Activated naive CD8-positive, alpha-beta T cell treated with anti-CD3 and anti-CD28 coated beads, Interleukin-2, amount 50 U/mL, for 16 hours (primary cell): ENCODE measurements around the gene S100A3.
"Not testable (repeated sequence)": the region's sequence is repeated elsewhere in the genome, so short reads cannot be mapped to it uniquely, and the experiment has no call there.

Experiments used
- DNase-seq: peaks from one replicate; pipeline ENCODE4 v3.0.0-alpha.2; 2020; ENCODE audit warnings: low read depth, low spot score

The S100A3 gene

DNA sequence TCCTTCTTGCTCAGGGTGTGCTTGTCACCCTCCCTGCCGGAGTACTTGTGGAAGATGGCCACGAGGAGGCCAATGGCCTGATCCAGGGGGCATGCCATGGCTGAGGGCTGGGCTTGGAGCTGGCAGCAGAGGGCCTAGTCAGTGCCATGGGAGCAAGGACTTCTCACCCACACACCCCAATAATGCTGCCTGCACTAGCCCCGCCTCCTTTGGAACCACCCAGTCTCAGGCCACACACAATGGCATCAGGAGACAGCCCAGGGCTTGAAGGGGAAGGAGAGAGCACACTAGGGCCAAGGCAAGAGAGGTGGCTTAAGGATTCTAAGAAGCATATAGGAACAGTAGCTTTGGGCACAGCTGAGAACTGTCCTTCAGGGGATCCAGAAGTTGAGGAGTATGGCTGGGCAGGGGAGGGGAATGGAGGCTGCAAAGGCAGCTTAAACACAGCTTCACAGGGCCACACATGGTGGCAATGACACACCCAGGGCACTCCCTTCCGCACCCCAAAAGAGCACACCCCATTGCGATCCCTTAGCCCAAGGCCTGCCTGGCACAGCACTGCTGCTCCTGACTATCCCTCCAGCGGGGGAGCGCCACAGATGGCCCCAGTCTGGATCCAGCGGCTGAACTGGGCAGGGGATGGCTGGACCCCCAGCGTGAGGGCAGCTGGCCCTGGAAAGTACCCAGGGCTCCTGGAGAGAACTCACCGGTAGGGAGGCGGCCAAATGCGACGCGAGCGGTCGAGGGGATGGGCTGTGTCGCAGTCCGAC is 13.6 kb downstream of the S100A3 start, which contains the start of gene S100A6:
Gene S100A6 (minus strand): TSS at position 750 of the 770 bp plus-strand sequence. CDS start 652 bp downstream, at position 98.
- no peak for DNase-seq

DNA sequence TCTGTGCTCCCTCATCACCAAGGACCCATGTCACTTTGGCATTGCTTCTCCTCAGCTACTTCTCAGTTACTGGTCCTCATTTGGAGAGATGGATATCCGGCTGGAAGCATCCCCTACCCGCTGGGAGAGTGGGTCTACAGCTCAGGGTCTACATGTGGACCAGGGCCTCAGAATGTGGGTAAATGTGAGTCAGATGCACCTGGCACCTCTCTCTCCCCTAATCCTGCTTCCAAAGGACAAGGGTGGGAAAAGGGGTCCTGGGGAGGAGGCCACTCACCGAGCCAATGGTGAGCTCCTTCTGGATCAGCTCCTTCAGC is 14.2 kb downstream of the S100A3 start:
- no peak for DNase-seq

DNA sequence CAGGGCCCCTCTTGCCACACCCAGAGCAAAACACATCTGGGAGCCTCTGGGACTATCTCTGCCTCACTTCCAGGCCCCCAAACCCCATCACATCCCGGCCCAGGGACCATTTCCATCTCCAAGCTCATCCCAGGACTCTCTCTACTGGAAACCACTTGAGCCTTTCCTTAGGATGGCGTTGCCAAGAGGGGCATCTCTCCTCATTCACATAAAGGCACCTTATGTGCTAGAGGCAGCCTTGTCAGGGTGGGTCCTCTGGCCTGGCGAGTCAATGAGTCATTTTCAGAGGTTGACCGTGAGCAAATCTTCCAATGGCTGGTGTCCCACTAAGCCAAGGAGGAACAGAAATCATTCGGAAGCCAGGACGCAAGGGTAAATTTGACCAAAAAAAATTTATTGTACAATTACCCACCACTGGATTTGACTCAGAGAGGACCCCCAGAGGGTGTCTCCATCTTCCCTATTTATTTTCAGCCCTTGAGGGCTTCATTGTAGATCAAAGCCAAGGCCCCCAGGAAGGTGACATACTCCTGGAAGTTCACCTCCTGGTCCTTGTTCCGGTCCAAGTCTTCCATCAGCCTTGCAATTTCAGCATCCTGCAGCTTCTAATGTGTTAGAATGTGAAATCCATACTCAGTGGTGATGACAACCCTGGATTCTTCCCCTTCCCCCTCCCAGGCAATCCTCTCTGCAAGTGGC is 14.7 kb downstream of the S100A3 start:
- no peak for DNase-seq

DNA sequence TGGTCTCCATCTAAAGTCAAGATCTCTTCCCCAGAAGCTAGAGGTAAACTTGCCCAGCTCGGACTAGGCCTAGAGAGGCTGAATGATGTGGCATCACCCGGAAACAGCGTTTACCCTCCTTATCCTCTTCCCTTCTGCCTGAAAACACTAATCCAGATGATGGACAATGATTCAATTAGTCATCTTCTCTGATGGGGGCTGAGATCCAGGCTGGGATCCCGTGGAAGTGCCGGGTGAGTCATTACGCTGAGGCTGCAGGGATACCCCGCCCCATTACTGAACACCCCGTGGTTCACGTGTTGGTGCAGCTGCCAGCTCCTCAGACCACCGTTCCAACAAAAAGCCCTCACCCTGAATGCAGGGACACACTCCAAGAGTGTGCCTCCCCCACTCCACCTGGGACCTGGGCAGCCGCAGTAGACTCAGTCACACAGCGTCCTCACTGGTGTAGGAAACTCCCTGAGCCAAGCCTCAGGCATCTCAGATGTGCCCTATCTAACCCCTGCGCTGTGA is 15.3 kb downstream of the S100A3 start:
- no peak for DNase-seq

DNA sequence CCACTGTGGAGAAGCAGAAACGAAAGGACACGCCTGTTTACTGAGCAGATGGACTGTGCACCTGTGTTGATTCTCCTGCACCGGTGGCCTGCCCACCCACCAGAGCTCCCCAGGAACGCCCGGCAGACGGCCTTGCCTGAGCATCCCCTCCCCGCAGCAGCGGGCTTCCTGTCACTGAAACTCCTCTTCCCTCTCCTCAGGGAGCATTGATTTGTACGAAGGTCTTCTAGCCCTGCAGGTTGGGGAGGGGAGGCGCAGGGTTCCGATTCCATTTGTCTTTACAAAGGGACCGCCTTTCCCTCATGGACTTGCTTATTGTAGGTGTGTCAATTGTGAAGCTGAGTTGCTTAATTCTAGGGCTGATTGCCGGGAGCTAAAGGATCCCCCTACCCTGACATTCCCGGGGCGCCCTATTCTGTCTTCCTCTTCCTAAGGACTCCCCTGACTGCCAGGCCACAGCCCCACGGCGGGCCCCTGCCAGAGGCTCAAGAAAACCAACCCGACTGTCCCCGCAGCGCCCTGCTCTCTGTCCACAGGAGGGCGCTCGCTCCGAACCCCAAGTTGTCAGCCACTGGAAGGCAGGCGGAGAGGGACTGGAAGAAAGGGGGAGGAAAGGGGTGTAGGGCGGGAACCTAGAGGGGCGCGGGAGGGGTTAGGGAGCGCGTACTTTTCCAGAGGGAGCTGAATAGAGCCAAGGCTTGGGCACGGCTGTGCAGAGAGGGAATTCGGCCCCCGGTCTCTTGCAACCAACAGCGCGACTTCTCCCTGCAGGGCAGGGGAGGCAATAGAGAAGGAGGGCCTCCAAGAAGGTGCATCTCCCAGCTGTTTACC is 16.1 kb downstream of the S100A3 start:
- DNase-seq: peak; percentile 27

DNA sequence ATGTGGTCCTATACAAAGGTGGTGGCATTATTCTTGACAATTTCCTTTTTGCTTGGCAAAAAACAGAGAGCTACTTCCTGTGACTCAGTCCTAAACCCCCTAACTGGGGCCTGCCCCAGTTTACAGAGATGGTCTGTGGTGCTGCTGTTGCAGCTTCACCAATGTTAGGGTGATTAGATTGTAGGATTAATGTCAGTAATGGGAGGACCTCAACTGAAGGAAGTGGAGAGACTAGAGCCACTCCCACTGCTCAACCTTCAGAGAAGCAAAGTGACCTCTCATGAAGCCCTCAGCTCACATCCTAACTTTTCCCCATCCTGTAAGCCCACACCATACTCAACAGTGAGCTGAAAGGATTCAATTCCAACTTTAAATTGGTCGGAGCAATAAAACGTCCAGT is 16.9 kb downstream of the S100A3 start:
- no peak for DNase-seq

DNA sequence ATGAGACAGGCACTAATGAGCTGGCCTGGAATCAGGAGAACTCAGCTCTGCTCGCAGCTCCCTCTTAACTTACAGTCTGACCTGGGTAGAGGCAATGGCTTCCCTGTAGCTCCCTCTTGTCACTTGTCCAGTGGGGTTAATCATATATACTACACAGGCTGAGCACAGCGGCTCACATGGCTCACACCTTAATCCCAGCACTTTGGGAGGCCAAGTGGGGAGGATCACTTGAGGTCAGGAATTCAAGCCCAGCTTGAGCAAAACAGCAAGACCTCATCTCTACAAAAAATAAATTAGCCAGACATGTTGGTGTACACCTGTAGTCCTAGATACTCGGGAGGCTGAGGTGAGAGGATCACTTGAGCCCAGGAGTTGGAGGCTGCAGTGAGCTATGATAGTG is 17.4 kb downstream of the S100A3 start:
- no peak for DNase-seq

DNA sequence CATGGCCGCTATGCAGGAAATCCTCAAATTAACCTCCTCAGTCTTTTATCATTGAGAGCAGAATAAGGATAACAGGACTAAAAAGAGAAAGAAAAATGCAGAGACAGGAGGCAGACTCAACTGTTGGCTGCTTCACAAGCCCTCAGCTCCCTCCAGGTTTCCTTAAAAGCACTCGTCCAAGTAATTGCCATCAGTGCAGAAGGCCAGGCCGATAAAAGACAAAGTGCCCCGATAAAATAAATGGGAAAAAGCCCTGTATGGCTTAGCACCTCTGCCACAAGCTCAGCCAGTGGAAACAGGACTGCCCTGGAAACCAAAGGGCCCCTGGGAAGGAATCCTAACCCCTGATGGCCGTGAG is 21.4 kb downstream of the S100A3 start:
- no peak for DNase-seq

DNA sequence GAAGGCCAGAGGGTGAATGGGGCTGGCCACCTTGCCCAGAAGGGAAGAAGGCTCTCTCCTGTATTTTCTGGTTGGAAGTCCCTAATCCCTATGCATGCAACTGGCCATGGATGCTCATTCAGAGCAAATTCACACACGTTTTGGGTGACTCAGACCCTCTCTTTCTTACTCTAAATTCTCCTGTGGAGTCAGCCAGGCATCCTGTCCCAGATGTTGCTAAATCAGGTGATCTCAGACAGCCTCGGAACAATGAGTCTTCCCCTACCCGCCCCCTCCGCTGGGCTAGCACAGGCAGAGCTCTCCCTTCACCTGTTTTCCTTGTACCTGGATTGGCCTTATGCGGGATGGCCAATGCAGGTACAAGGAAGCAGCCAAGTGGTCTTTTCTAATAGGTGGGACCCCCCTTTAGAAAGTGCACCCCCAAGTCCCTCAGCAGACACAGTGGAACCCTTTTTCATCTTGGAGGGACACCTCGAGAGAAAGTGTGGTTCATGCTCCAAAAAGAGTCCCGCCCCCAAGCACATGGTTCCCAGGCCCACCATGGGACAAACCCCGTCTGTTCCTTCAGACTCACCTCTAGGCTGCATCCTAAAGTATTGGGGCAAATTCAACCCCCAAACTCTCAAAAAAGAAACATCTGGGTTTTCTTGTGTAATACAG is 21.9 kb downstream of the S100A3 start:
- no peak for DNase-seq

DNA sequence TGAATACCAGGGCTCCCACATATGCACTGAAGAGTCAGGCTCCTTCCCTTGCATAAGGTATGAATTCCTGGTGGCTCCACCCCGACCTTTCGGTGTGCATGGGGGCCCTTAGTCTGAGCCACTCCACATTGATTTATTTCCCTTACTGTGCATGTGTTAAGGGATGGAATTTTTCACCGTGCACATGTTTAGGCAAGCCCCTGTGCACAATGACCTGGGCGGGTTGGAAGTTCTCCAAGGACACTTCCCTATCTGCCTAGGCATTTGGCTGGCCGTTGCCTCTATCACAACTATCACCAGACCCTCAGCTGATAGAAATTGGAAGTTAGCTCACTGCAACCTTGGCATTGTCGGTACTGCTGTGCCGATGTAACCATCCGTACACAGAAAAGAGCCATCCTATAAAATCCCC is 22.9 kb downstream of the S100A3 start:
- DNase-seq: no peak

DNA sequence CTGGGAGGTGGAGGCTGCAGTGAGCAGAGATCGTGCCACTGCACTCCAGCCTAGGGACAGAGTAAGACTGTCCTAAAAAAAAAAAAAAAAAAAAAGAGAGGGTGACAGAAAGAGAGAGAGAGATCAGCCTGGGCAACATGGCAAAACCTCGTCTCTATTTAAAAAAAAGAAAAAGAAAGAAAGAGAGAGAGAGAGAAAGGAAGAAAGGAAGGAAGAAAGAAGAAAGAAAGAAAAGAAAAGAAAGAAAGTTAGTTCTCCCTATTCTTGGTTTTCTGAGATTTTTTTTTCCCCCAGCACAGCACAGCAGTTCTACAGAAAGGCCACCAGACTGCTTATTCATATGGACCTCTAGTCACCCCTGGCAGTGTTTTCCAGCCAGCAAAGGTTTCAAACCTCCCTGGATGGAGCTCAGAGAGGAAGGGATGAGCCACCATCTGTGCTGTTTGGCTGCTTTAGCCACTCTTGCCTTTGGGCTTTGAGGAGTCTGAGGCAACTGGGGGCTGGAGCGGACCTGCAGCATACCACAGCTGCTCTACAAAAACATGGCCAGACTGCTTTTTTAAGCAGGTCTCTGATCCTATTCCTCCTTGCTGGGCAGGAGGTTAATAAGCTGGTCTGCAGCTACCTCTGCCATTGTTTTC is 23.9 kb downstream of the S100A3 start:
- DNase-seq: no peak

DNA sequence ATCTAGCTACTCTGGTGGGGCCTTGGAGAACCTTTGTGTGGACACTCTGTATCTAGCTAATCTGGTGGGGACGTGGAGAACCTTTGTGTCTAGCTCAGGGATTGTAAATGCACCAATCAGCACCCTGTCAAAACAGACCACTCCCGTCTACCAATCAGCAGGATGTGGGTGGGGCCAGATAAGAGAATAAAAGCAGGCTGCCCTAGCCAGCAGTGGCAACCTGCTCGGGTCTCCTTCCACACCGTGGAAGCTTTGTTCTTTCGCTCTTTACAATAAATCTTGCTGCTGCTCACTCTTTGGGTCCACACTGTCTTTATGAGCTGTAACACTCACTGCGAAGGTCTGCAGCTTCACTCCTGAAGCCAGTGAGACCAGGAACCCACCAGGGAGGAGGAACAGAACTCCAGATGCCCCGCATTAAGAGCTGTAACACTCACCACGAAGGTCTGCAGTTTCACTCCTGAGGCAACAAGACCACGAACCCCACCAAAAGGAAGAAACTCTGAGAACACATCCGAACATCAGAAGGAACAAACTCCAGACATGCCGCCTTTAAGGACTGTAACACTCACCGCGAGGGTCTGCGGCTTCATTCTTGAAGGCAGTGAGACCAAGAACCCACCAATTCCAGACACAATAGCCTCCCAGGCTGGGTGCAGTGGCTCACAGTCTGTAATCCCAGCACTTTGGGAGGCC is 26.6 kb downstream of the S100A3 start:
- not testable (repeated sequence) for DNase-seq

DNA sequence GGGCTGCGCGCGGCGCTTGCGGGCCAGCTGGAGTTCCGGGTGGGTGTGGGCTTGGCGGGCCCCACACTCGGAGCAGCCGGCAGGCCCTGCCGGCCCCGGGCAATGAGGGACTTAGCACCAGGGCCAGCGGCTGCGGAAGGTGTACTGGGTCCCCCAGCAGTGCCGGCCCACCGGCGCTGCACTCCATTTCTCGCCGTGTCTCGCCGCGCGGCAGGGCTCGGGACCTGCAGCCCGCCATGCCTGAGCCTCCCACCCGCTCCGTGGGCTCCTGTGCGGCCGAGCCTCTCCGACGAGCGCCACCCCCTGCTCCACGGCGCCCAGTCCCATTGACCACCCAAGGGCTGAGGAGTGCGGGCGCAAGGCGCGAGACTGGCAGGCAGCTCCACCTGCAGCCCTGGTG is 27.2 kb downstream of the S100A3 start:
- not testable (repeated sequence) for DNase-seq

DNA sequence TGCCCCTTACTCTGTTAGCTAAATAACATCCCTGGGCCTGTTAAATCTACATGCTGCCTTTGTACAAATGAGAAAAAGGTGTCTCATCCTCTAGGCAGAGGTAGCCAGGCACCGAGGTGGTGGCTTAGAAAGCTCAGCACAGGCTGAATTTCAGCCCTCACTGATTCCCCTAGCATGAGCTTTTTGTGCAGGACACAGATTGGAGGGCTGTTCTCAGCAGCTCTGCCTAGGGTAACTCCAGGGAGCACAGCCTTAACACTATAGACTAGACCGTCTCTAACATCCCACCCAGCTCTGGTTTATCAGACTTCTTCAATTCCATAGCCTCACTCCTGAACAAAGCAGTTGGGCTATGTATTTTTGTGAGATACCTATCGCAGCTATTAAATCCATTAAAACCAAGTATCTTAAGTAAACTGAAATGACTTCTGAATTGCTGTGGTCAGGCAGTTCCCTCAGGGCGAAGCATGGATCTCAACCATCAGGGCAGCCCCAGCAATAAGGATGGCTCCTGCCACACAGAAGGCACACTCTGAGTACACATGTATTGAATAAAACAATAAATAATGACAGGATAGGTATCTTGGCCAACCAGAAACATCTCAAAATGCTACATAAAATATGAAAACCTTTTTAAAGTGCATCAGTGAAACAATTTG is 28.1 kb downstream of the S100A3 start:
- DNase-seq: no peak

DNA sequence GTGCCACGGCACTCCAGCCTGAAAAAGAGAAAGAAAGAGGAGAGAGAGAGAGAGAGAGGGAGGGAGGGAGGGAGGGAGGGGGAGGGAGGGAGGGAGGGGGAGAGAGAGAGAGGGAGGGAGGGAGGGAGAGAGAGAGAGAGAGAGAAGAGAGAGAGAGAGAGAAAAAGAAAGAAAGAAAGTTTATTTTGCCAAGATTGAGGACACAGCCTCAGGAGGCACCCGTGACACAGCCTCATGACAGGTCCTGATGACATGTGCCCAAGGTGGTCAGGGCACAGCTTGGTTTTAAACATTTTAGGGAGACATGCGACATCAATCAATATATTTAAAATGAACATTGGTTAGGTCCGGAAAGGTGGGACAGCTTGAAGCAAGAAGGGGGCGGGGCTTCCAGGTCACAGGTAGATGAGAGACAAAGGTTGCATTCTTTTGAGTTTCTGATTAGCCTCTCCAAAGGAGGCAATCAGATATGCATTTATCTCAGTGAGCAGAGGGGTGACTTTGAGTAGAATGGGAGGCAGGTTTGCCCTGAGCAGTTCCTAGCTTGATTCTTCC is 28.8 kb downstream of the S100A3 start:
- not testable (repeated sequence) for DNase-seq

DNA sequence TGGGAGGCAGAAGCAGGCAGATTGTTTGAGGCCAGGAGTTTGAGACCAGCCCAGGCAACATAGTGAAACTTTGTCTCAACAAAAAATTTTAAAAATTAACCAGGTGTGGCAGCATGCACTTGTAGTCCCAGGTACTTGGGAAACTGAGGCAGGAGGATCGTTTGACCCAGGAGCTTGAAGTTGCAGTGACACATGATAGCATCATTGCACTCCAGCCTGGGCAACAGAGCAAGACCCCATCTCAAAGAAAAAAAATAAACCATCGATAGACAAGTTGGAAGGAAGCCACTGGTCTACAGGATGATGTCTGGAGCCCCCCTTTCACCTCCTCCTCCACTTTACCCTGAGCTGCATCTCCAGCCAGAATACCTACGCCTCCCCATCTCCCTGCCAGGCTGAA is 29.8 kb downstream of the S100A3 start:
- no peak for DNase-seq

DNA sequence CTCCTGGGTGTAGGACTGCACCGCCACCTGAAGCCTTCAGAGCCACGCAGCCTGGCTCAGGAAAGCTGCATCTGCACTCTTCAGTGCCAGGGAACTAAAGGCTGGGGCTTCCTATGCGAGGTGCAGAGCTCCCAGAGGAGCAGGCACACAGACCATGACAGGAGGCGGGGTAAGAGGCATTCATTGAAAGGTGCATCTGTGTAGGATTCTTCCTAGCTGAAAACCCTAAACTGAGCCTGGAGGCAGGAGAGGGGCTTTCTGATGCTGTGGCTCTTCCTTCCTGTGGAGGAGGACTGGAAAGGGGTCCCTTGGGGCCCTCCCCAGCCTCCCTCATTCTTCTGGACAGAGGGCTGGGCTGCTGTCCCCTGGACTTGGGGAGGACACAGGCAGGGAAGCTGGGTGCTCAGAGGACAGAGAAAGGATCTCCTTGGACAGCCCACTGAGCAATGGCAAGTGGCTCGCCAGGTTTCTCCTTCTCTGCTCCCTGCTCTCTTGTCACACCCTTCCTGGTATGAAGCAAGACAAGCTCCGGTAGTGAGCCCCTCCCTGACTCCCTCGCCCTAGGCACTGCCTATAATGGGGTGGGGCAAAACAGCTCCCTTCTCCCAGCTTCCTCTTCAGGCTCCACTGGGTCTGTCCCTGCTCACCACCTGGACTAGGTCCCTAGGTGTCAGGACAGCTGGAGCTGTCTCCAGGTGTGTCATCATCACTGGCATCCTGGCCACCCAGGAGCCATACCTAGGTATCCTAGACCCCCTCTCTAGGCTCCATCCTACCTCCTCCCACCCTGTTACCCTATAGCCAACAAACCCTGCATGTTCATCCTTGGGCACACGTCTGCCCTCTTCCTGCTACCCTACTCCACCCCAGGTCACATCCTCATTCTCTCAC is 33.3 kb downstream of the S100A3 start:
- no peak for DNase-seq

DNA sequence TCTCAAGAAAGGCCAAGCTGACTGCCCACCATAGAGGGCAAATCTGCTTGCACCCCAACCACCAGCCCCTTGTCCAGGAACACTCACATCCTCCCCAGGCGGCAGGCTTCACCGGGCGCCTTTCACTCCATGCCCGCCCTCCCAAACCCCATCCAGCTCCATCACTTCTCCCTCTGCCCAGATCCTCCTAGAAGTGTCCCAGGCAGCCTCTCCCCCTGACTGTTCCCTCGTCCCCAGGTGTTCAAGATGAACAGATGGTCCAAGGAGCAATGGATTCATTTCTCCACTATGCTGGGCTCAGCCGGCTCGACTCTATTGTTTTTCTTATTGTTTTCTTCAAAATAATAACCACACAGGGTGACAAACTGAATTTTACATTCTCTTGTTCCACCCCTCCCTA is 35.4 kb downstream of the S100A3 start:
- no peak for DNase-seq

DNA sequence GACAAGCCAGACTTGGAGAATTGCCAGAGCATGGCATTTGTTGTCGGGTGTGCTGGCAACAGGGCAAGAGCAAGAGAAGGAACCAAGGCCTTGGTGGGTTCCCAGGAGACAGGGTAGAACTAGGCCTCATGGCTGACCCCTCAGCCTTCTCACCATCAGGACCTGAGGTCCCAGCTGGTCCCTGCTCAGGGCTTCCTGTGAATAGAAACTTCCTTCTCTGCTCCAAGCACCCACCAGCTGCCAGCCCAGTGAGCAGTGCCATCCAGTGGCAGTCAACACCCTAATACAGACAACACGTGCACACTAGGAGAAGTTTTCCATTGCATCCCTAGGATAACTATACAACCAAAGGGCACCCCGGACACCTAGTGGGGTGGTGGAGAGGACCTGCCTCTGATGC is 36.0 kb downstream of the S100A3 start:
- no peak for DNase-seq
